Hematopoietic multipotent progenitor cell treated with erythropoietin and hydrocortisone succinate and interleukin-3 and kit ligand, for 17 days (in vitro differentiated cells): Measurements from ENCODE around the gene UNC80.
A peak's percentile ranks its signal among the peaks of the same experiment; 100 is the strongest.

Experiments
- DNase-seq: peaks from one replicate; pipeline ENCODE4 v3.0.0-alpha.2; 2015; ENCODE audit warnings: low spot score

Gene UNC80

GRCh38 chr2:209917154-209917771, 145.6 kb downstream of the UNC80 start:
- no peak for DNase-seq

- DNase-seq, result no peak
Observed at GRCh38 chr2:209918251-209918650, 146.6 kb downstream of the UNC80 start.

- no peak for DNase-seq
Observed at GRCh38 chr2:209922116-209922515, 150.5 kb downstream of the UNC80 start.

GRCh38 chr2:209929369-209929768, 157.7 kb downstream of the UNC80 start:
- DNase-seq, result no peak

- DNase-seq, result no peak
Observed at GRCh38 chr2:209933499-209934483, 162.2 kb downstream of the UNC80 start.

GRCh38 chr2:209936106-209936666, 164.6 kb downstream of the UNC80 start:
- no peak for DNase-seq

- DNase-seq, result no peak
Observed at GRCh38 chr2:209937893-209938292, 166.3 kb downstream of the UNC80 start.

- no peak for DNase-seq
Observed at GRCh38 chr2:209938906-209939305, 167.3 kb downstream of the UNC80 start.

GRCh38 chr2:209940936-209941335, 169.3 kb downstream of the UNC80 start:
- DNase-seq, result no peak

- DNase-seq, result no peak
Observed at GRCh38 chr2:209942426-209942825, 170.8 kb downstream of the UNC80 start.

GRCh38 chr2:209942936-209943605, 171.4 kb downstream of the UNC80 start:
- no peak for DNase-seq

- no peak for DNase-seq
Observed at GRCh38 chr2:209943776-209944175, 172.1 kb downstream of the UNC80 start.

GRCh38 chr2:209946539-209946938, 174.9 kb downstream of the UNC80 start:
- no peak for DNase-seq

GRCh38 chr2:209956271-209956670, 184.6 kb downstream of the UNC80 start:
- no peak for DNase-seq

GRCh38 chr2:209958016-209958415, 186.4 kb downstream of the UNC80 start:
- no peak for DNase-seq

GRCh38 chr2:209960045-209960444, 188.4 kb downstream of the UNC80 start:
- no peak for DNase-seq

GRCh38 chr2:209960676-209961630, 189.3 kb downstream of the UNC80 start:
- peak; percentile 22 for DNase-seq

GRCh38 chr2:209965723-209966122, 194.1 kb downstream of the UNC80 start:
- DNase-seq, result no peak

GRCh38 chr2:209969692-209970091, 198.1 kb downstream of the UNC80 start:
- no peak for DNase-seq

GRCh38 chr2:209970271-209970670, 198.6 kb downstream of the UNC80 start:
- no peak for DNase-seq

GRCh38 chr2:209970711-209971110, 199.1 kb downstream of the UNC80 start:
- DNase-seq, result no peak
